B cell (primary cell): ENCODE results near the gene FAM118A. TPM values are rescaled to one million over a fixed set of nuclear protein-coding genes. Genes with fewer than 3 reads are reported as not detected.
"Not testable (repeated sequence)": the region's sequence is repeated elsewhere in the genome, so short reads cannot be mapped to it uniquely, and the experiment has no call there.

Experiments used
- ATAC-seq: fragments of 200-7000 bp; cut with Tn5 transposase; one replicate; pipeline ENCODE4 v1.10.0; 2021; ENCODE audit warnings: low read depth, mild to moderate bottlenecking, moderate number of reproducible peaks, moderate library complexity
- CTCF ChIA-PET: fragments of 350-600 bp; sonication (Branson Sonifier 250); formaldehyde crosslinking; loops from one replicate; lab custom pipeline; 2021; ENCODE audit warnings: antibody characterized with exemption, inconsistent platforms; lab: Charles Lee
- POLR2A ChIA-PET: fragments of 350-600 bp; sonication (Branson Sonifier 250); formaldehyde crosslinking; loops from one replicate; lab custom pipeline; 2021; ENCODE audit warnings: antibody characterized with exemption; lab: Charles Lee
- DNase-seq: peaks from one replicate; pipeline ENCODE4 v3.0.0; 2013
- H2AFZ ChIP-seq: 2 replicates; pipeline ENCODE4 v1.6.1; 2012; ENCODE audit warnings: mild to moderate bottlenecking, low read depth, low read length; ENCODE audit not compliant: insufficient read depth, poor library complexity, severe bottlenecking
- H3K27ac ChIP-seq, 2 donors: 1 replicate in 1 of 2; 2 replicates in 1 of 2; pipeline ENCODE4 v1.5.1; 2012 to 2013; ENCODE audit warnings: low read length in 2 of 2, mild to moderate bottlenecking in 2 of 2, moderate library complexity in 1 of 2
- H3K27me3 ChIP-seq, 4 experiments: fragments of 200-600 bp in 1 of 4; sonication (generic) in 1 of 4; replicated peaks in 1 of 4; 1 replicate in 2 of 4; 2 replicates in 2 of 4; pipeline versions ENCODE4 v1.6.1 to v1.7.0; 2013 to 2016; ENCODE audit warnings: low read length in 3 of 4, mild to moderate bottlenecking in 2 of 4, mixed read lengths in 1 of 4, moderate library complexity in 1 of 4; ENCODE audit not compliant: insufficient read depth in 4 of 4, control insufficient read depth in 3 of 4; ENCODE audit errors: control extremely low read depth in 1 of 4
- H3K36me3 ChIP-seq, 2 experiments: replicated peaks in 1 of 2; 1 replicate in 1 of 2; 2 replicates in 1 of 2; pipeline versions ENCODE4 v1.6.1 to v1.7.1; 2013; ENCODE audit warnings: low read length in 1 of 2; ENCODE audit not compliant: insufficient read depth in 2 of 2, control insufficient read depth in 1 of 2; ENCODE audit errors: control extremely low read depth in 1 of 2, extremely low read depth in 1 of 2
- H3K4me1 ChIP-seq, 2 donors: fragments of 200-600 bp in 1 of 2; sonication (generic) in 1 of 2; 1 replicate in 1 of 2; 2 replicates in 1 of 2; pipeline versions ENCODE4 v1.5.1 to v1.6.1; 2013 to 2017; ENCODE audit warnings: low read length in 2 of 2; ENCODE audit not compliant: control insufficient read depth in 2 of 2, insufficient read depth in 2 of 2
- H3K4me2 ChIP-seq: replicated peaks from 2 replicates; pipeline ENCODE3; 2012; ENCODE audit warnings: mild to moderate bottlenecking, low read depth, low read length; ENCODE audit not compliant: poor library complexity, severe bottlenecking
- H3K4me3 ChIP-seq, 5 experiments: fragments of 200-600 bp in 1 of 5; sonication (generic) in 1 of 5; 1 replicate in 3 of 5; 2 replicates in 2 of 5; pipeline versions ENCODE4 v1.5.1 to v1.7.0; 2011 to 2016; ENCODE audit warnings: low read length in 4 of 5, mild to moderate bottlenecking in 4 of 5, low read depth in 2 of 5, control low read depth in 1 of 5, moderate library complexity in 1 of 5; ENCODE audit not compliant: insufficient read depth in 1 of 5; ENCODE audit errors: control extremely low read depth in 1 of 5, extremely low read depth in 1 of 5
- H3K79me2 ChIP-seq: fragments of 200-600 bp; sonication (generic); one replicate; pipeline ENCODE4 v1.6.0; 2016; ENCODE audit warnings: low read length; ENCODE audit not compliant: control insufficient read depth, insufficient read depth
- H3K9ac ChIP-seq: fragments of 200-600 bp; sonication (generic); 2 replicates; pipeline ENCODE4 v1.6.1; 2017; ENCODE audit warnings: mild to moderate bottlenecking, low read length, moderate library complexity
- H3K9me3 ChIP-seq, 3 donors: one replicate each; pipeline versions ENCODE4 v1.6.1 to v1.7.1; 2013; ENCODE audit warnings: low read length in 2 of 3; ENCODE audit not compliant: control insufficient read depth in 2 of 3, insufficient read depth in 1 of 3; ENCODE audit errors: control extremely low read depth in 1 of 3
- H4K20me1 ChIP-seq: 2 replicates; pipeline ENCODE4 v1.6.0; 2012; ENCODE audit warnings: mild to moderate bottlenecking, low read length; ENCODE audit not compliant: insufficient read depth, control insufficient read depth, poor library complexity, severe bottlenecking
- H3K27ac Mint-ChIP-seq: one replicate; pipeline ENCODE4 v1.8.0; 2021; ENCODE audit warnings: mixed read lengths
- H3K27me3 Mint-ChIP-seq: one replicate; pipeline ENCODE4 v1.8.0; 2021; ENCODE audit warnings: mixed read lengths
- H3K4me1 Mint-ChIP-seq: one replicate; pipeline ENCODE4 v1.8.0; 2021; ENCODE audit warnings: mixed read lengths
- H3K4me3 Mint-ChIP-seq: one replicate; pipeline ENCODE4 v1.8.0; 2021; ENCODE audit warnings: mixed read lengths
- H3K9me3 Mint-ChIP-seq: one replicate; pipeline ENCODE4 v1.8.0; 2022; ENCODE audit warnings: mixed read lengths; ENCODE audit not compliant: insufficient read depth
- CTCF ChIP-seq: fragments of 200-600 bp; IDR thresholded peaks from one replicate; pipeline ENCODE4 v1.8.0; 2022; ENCODE audit warnings: antibody characterized with exemption, mild to moderate bottlenecking
- EZH2 ChIP-seq: IDR thresholded peaks from 2 replicates; pipeline ENCODE4 v1.6.1; 2012; ENCODE audit warnings: borderline replicate concordance, low read depth, mild to moderate bottlenecking, moderate library complexity, low read length; ENCODE audit not compliant: insufficient read depth, poor library complexity, severe bottlenecking
- WGBS: methylation state at CpG from one replicate; pipeline ENCODE4 v1.1.5; 2013; ENCODE audit warnings: missing lambda C conversion rate; ENCODE audit not compliant: insufficient coverage; 5-methylcytosine and 5-hydroxymethylcytosine counted together
- intact Hi-C: fragments of 100-400 bp; cut with micrococcal nuclease; formaldehyde crosslinking; loops from one replicate; pipeline ENCODE4 v1.10.0; 2022
- polyA plus RNA-seq: library from polyadenylated mRNA; depleted of rRNA; stranded (reverse); fragments of >200 nt; gene quantifications from 2 replicates; pipeline ENCODE4 v1.2.3, GENCODE V29; 2012
- total RNA-seq, 2 donors: library from RNA; stranded (reverse); fragments of 120-200 nt in 1 of 2; gene quantifications; 1 replicate in 1 of 2; 2 replicates in 1 of 2; pipeline versions ENCODE4 v1.2.3 to v1.2.4, GENCODE V29; 2013 to 2022

FAM118A gene
- total and polyA plus RNA-seq, 2 donors (not counting 1 experiment from before 2014, with no cell fraction given) = 66.5 to 216 TPM

DNA sequence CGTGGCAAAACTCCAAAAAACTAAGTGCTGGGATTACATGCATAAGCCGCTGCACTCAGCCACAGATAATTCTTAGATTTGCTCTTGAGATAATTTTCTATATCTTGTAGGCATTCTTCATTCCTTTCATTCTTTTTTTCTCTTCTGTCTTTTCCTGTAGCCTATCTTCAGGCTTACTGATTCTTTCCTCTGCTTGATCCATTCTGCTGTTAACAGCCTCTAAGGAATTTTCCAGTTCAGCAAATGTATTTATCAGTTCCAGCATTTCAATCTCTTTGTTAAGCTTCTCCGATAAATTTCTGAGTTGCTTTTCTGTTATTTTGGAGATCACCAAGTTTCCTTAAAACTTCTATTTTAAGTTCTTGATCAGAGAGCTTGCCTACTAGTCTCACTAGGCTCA lies 57.0 kb downstream of the FAM118A start:
- Histone ChIP-seq H4K20me1 (no peaks in the 10 kb centered on the region), H2AFZ (no peak overlapping the region), H3K9me3 (peaks cover 0 to 14% (median 10%) of the 10 kb centered on the region in 3 donors), H3K9ac (no peak overlapping the region), H3K4me1 (no peaks in the 10 kb centered on the region), H3K36me3 (no peaks in the 10 kb centered on the region), H3K27ac (no peak overlapping the region), H3K4me2 (no peak overlapping the region), H3K27me3 (peaks cover 0 to 4% (median 0%) of the 10 kb centered on the region in 4 experiments), H3K4me3 (no peak overlapping the region), H3K79me2 (no peaks in the 10 kb centered on the region)
- Mint-ChIP-seq H3K4me1 (no peaks in the 10 kb centered on the region), H3K9me3 (peaks cover 2% of the 10 kb centered on the region), H3K4me3 (no peak overlapping the region), H3K27me3 (peaks cover 10% of the 10 kb centered on the region), H3K27ac (no peak overlapping the region)
- TF ChIP-seq EZH2 = no peak
- no peak for TF ChIP-seq CTCF
- ATAC-seq = no peak
- intact Hi-C loops = no loop called here
- ChIA-PET POLR2A (no interaction called here), CTCF (no interaction called here)
- WGBS = no CpG with 5 or more reads among the region's 3 CpGs
- DNase-seq = no peak

- CTCF ChIA-PET, H3K27me3 Mint-ChIP-seq, DNase-seq, H3K9me3 Mint-ChIP-seq, ATAC-seq, H3K4me1 Mint-ChIP-seq, POLR2A ChIA-PET, intact Hi-C loops, H3K79me2 ChIP-seq, H3K27ac Mint-ChIP-seq, H3K4me3 ChIP-seq, H3K27me3 ChIP-seq, H3K36me3 ChIP-seq, H3K9ac ChIP-seq, H2AFZ ChIP-seq, H3K27ac ChIP-seq, H3K4me3 Mint-ChIP-seq, H3K4me1 ChIP-seq, H4K20me1 ChIP-seq, H3K4me2 ChIP-seq, H3K9me3 ChIP-seq: not testable (repeated sequence)
- WGBS = no CpG with 5 or more reads among the region's 3 CpGs
Measured at GRCh38 chr22:45373592-45373991, 63.9 kb downstream of the FAM118A start.
